Right atrium auricular region (tissue), 2 donors: ENCODE measurements around the gene DNAJC17. TPM values are rescaled to one million over a fixed set of nuclear protein-coding genes. Genes with fewer than 3 reads are reported as not detected.

Source experiments
- DNase-seq: peaks from one replicate; pipeline ENCODE4 v3.0.0-alpha.2; 2019; ENCODE audit warnings: low spot score
- H3K27ac ChIP-seq, 2 donors: fragments of 200-600 bp; sonication (generic); 1 replicate in 1 of 2; 2 replicates in 1 of 2; pipeline ENCODE4 v1.5.1; 2016 to 2019
- H3K27me3 ChIP-seq, 2 donors: fragments of 200-600 bp; sonication (generic); one replicate each; pipeline versions ENCODE4 v1.5.1 to v1.6.0; 2017 to 2019
- H3K36me3 ChIP-seq: fragments of 200-600 bp; sonication (generic); one replicate; pipeline ENCODE4 v1.5.1; 2016
- H3K4me1 ChIP-seq, 2 donors: fragments of 200-600 bp; sonication (generic); one replicate each; pipeline versions ENCODE4 v1.5.1 to v1.6.0; 2017 to 2019
- H3K4me3 ChIP-seq, 2 donors: fragments of 200-600 bp; sonication (generic); 1 replicate in 1 of 2; 2 replicates in 1 of 2; pipeline ENCODE4 v1.5.1; 2017 to 2019; ENCODE audit warnings: mild to moderate bottlenecking in 1 of 2, moderate library complexity in 1 of 2
- H3K9me3 ChIP-seq, 2 donors: fragments of 200-600 bp; sonication (generic); one replicate each; pipeline ENCODE4 v1.5.1; 2019
- total RNA-seq, 2 donors: library from RNA; depleted of rRNA; stranded (reverse); fragments of >200 nt; gene quantifications; one replicate each; pipeline ENCODE4 v1.1.0, GENCODE V29; 2016
- TF ChIP-seq, protein P1 (sequence below), 2 donors: fragments of 200-600 bp; sonication (generic); IDR thresholded peaks; one replicate each; pipeline ENCODE4 v1.5.1; 2019; ENCODE audit warnings: antibody characterized with exemption in 2 of 2

The DNAJC17 gene
- total RNA-seq, 2 donors from 2014 or later = 11.6 to 15.7 TPM

DNA sequence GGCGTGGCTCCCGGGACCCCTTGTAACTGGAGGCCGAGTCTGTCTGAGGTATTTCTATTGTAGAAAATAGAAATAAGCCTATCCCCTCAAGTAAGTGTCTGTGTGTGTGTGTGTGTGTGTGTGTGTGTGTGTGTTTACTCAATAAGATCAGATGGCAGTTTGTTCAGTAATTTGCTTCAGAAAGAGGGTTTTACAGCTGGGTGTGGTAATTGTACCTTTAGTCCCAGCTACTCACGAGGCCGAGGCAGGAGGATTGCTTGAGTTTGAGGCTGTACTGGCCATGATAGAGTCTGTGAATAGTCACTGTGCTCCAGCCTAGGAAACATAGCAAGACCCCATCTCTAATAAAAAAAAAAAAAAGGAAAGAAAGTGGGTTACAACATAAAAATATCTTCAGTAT lies 45.3 kb upstream of the DNAJC17 start:
- TF ChIP-seq, protein P1, sequence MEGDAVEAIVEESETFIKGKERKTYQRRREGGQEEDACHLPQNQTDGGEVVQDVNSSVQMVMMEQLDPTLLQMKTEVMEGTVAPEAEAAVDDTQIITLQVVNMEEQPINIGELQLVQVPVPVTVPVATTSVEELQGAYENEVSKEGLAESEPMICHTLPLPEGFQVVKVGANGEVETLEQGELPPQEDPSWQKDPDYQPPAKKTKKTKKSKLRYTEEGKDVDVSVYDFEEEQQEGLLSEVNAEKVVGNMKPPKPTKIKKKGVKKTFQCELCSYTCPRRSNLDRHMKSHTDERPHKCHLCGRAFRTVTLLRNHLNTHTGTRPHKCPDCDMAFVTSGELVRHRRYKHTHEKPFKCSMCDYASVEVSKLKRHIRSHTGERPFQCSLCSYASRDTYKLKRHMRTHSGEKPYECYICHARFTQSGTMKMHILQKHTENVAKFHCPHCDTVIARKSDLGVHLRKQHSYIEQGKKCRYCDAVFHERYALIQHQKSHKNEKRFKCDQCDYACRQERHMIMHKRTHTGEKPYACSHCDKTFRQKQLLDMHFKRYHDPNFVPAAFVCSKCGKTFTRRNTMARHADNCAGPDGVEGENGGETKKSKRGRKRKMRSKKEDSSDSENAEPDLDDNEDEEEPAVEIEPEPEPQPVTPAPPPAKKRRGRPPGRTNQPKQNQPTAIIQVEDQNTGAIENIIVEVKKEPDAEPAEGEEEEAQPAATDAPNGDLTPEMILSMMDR (IDR thresholded peaks at IDR 0.05) = no peak
- no peak overlapping the region for H3K27ac ChIP-seq

DNA sequence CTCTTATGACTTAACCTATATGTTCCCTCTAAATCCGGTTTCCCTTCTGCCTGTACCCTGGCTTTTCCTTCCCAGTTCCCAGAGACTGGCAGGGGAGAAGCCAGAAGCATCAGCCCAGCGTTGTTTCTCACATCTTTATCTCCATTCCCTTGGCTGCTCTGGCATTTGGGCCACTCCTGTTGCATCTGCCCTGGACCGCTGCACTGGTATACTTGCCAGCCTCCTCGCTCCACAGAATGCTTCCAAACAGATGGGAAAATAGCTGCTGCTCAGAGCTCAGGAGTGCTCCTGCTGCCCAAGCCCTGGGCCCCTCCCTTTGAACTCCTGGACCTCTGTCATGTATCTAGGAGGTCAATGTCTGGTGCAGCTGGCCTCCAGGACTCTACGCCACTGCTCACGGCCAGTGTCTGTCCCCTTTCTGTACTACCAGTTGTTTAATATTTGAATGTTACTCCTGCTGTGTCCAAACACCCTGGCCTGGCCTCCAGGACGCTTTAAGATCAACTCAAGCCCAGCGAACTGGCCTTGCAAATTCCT lies 43.4 kb upstream of the DNAJC17 start:
- TF ChIP-seq, protein P1 (IDR thresholded peaks at IDR 0.05) = no peak
- Histone ChIP-seq H3K27me3 (no peaks in the 10 kb centered on the region), H3K27ac (no peak overlapping the region), H3K4me3 (no peak overlapping the region), H3K4me1 (no peaks in the 10 kb centered on the region), H3K9me3 (no peaks in the 10 kb centered on the region), H3K36me3 (no peaks in the 10 kb centered on the region)
- DNase-seq = no peak

More for the DNA sequence above, 45.3 kb upstream of the DNAJC17 start:
- H3K27me3 ChIP-seq = no peaks in the 10 kb centered on the region
- no peak for DNase-seq
- no peaks in the 10 kb centered on the region for H3K36me3 ChIP-seq
- no peaks in the 10 kb centered on the region for H3K9me3 ChIP-seq
- H3K4me3 ChIP-seq = no peak overlapping the region
- H3K4me1 ChIP-seq = peaks cover 0 to 1% of the 10 kb centered on the region in 2 donors

DNA sequence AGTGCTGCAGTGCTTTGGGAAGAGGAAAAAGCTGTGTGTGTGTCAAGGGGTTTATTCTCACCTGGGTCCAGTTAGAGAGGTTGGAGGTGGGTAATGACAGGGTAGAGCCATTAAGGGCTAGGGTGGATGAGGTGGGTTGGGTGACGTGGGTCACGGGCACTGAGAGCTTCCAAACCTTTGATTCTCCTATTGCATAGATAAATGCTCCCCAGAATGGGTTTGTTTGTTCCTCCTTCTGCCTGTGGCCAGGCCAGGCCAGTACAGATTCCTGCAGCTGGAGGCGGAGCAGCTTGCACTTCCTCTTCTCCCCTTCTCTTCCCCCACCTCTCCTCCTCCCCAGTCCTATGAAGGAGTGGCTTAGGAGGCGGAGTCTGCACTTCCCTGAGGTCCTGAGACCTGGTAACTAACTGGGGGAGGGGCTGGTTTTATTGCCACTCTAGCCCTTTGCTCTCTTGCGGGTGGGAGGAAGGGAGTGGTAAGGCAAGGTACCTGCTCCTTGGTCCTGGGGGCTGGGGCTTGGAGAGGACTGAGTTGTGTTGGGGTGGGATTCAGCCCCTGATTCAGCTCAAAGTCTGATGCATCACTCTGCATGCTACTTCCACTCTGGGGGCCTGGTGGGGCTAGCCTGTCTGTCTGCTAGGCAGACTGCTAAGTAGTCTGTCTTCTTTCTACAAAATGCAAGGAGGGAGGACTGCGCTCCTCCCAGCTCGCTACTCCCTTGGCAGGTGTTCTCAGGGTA lies 40.1 kb upstream of the DNAJC17 start:
- peaks cover 0 to 19% of the 10 kb centered on the region in 2 donors for H3K4me1 ChIP-seq
- H3K27me3 ChIP-seq = peaks cover 0 to 6% of the 10 kb centered on the region in 2 donors
- TF ChIP-seq, protein P1 (IDR thresholded peaks at IDR 0.05) = no peak
- no peaks in the 10 kb centered on the region for H3K9me3 ChIP-seq
- H3K4me3 ChIP-seq = no peak overlapping the region
- no peak for DNase-seq
- H3K36me3 ChIP-seq = no peaks in the 10 kb centered on the region
- H3K27ac ChIP-seq = no peak overlapping the region

DNA sequence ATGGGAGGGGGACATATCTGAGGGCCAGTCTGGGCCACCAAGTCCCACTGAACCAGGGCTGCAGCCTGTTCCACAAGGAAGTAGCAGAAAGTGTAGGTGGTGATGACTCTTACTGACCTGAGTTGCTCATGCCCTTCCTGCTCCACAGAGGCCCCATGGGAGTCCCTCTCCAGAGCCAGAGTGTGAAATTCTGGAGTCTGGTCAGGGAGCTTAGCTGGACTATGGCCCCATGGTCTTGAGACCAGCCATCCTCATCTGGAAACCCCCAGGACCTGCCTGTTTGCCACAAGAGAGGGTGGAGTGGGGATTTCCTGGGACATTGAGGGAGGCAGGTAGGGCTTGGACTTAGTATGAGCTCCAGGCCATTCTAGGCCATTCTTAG lies 39.6 kb upstream of the DNAJC17 start:
- Histone ChIP-seq H3K36me3 (no peaks in the 10 kb centered on the region), H3K9me3 (no peaks in the 10 kb centered on the region), H3K4me1 (peaks cover 0 to 19% of the 10 kb centered on the region in 2 donors), H3K4me3 (no peak overlapping the region), H3K27me3 (peaks cover 0 to 6% of the 10 kb centered on the region in 2 donors), H3K27ac (no peak overlapping the region)
- TF ChIP-seq, protein P1 (IDR thresholded peaks at IDR 0.05) = no peak
- DNase-seq = no peak

DNA sequence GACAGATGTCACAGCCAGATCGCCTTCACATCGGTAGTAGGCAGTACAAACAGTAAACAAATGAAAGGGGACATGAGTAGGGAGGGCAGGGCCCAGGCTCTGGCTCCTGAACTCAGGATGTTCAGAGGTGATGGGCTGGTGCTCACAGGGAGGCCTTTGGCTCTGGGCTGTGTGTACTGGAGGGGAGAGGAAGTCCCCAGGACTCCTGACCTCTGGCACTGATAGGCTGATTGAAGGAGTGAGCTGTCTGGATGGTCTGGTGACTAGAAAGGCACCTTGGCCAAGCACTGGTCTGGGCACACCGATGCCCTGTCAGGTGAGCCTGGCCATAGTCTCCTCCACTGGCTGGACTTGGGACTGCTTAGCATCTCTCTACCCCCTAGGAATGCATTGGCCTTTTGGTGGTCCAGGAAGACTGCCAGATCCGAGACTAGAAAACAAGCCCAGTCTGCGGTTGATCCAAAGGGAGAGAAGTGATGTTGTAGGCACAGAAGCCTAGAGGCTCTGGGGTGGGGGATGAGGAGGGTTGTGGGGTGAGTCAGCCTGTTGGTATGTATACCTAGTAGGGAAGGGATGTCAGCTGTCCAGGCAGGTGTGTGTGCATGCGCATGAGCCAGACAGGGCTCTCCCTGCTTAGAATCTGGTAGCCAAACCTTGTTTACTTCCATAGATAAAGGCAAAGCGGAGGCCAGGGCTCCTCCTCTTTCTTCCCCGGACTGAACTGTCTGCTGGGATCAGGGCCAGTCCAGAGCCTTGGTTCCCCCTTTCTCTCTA lies 38.4 kb upstream of the DNAJC17 start:
- Histone ChIP-seq H3K4me1 (peaks cover 0 to 19% of the 10 kb centered on the region in 2 donors), H3K4me3 (no peak overlapping the region), H3K27ac (no peak overlapping the region), H3K9me3 (no peaks in the 10 kb centered on the region), H3K27me3 (peaks cover 0 to 6% of the 10 kb centered on the region in 2 donors), H3K36me3 (no peaks in the 10 kb centered on the region)
- TF ChIP-seq, protein P1 (IDR thresholded peaks at IDR 0.05) = no peak
- no peak for DNase-seq
